Endothelial cell of umbilical vein (primary cell): ENCODE results near the gene SSTR5. TPM values are rescaled to one million over a fixed set of nuclear protein-coding genes. Genes with fewer than 3 reads are reported as not detected.

Source experiments
- BruUV-seq: library from RNA; stranded (reverse); fragments of 400-500 nt; replicated peaks from 2 replicates; lab custom pipeline; 2021; lab: Mats Ljungman, UMichigan
- CTCF ChIA-PET: fragments of 300-600, 350-600 bp; sonication (Branson Sonifier 250); formaldehyde crosslinking; loops from one replicate; lab custom pipeline; 2021; ENCODE audit warnings: antibody characterized with exemption, inconsistent platforms; lab: Charles Lee
- POLR2A ChIA-PET: fragments of 300-600, 350-600 bp; sonication (Branson Sonifier 250); formaldehyde crosslinking; loops from one replicate; lab custom pipeline; 2021; ENCODE audit warnings: antibody characterized with exemption, inconsistent platforms; lab: Charles Lee
- DNase-seq: peaks from one replicate; pipeline ENCODE4 v3.0.0-alpha.2; 2011; ENCODE audit warnings: low read depth, low spot score
- FAIRE-seq: peaks from 2 replicates; lab custom pipeline; 2011; peaks lifted over from hg19 to GRCh38; lab: Jason Lieb, UNC
- H2AFZ ChIP-seq: 2 replicates; pipeline ENCODE4 v1.6.0; 2012; ENCODE audit warnings: low read depth, low read length, control low read depth, inconsistent platforms
- H3K27ac ChIP-seq: 2 replicates; pipeline ENCODE4 v1.5.1; 2011; ENCODE audit warnings: low read depth, mild to moderate bottlenecking, control low read depth, low read length, moderate library complexity; ENCODE audit not compliant: insufficient read depth
- H3K27me3 ChIP-seq, 2 experiments: 2 replicates each; pipeline versions ENCODE4 v1.6.0 to v1.6.1; 2011; ENCODE audit warnings: low read length in 2 of 2, mixed read lengths in 1 of 2; ENCODE audit not compliant: control insufficient read depth in 2 of 2, insufficient read depth in 2 of 2
- H3K36me3 ChIP-seq, 2 experiments: 2 replicates in 1 of 2; 3 replicates in 1 of 2; pipeline ENCODE4 v1.5.1; 2011; ENCODE audit warnings: low read length in 2 of 2, mild to moderate bottlenecking in 1 of 2, moderate library complexity in 1 of 2; ENCODE audit not compliant: control insufficient read depth in 2 of 2, insufficient read depth in 2 of 2; ENCODE audit errors: extremely low read depth in 1 of 2
- H3K4me1 ChIP-seq: 3 replicates; pipeline ENCODE4 v1.5.1; 2011; ENCODE audit warnings: mild to moderate bottlenecking, low read length; ENCODE audit not compliant: control insufficient read depth, insufficient read depth; ENCODE audit errors: extremely low read depth
- H3K4me2 ChIP-seq: 2 replicates; pipeline ENCODE4 v1.6.1; 2011; ENCODE audit warnings: low read length, control low read depth, mixed read lengths; ENCODE audit not compliant: insufficient read depth
- H3K4me3 ChIP-seq, 3 experiments: fragments of 200-600 bp in 1 of 3; sonication (generic), shearing (Covaris generic) in 1 of 3; replicated peaks in 1 of 3; 2 replicates each; pipeline ENCODE4 v1.5.1; 2011 to 2016; ENCODE audit warnings: control low read depth in 3 of 3, low read length in 3 of 3, mild to moderate bottlenecking in 2 of 3, inconsistent platforms in 1 of 3, low read depth in 1 of 3, moderate library complexity in 1 of 3; ENCODE audit not compliant: insufficient read depth in 1 of 3
- H3K79me2 ChIP-seq: 2 replicates; pipeline ENCODE4 v1.6.0; 2012; ENCODE audit warnings: low read length, inconsistent platforms; ENCODE audit not compliant: control insufficient read depth, insufficient read depth
- H3K9ac ChIP-seq: replicated peaks from 2 replicates; pipeline ENCODE3; 2011; ENCODE audit warnings: low read length, control low read depth; ENCODE audit not compliant: insufficient read depth; ENCODE audit errors: extremely low read depth
- H3K9me1 ChIP-seq: replicated peaks from 3 replicates; pipeline ENCODE4 v1.6.0; 2011; ENCODE audit warnings: mild to moderate bottlenecking, low read length; ENCODE audit not compliant: control insufficient read depth, insufficient read depth; ENCODE audit errors: extremely low read depth
- H3K9me3 ChIP-seq: replicated peaks from 2 replicates; pipeline ENCODE4 v1.5.1; 2012; ENCODE audit warnings: low read length, inconsistent platforms; ENCODE audit not compliant: control insufficient read depth, insufficient read depth
- H4K20me1 ChIP-seq: replicated peaks from 2 replicates; pipeline ENCODE3; 2011; ENCODE audit warnings: mild to moderate bottlenecking, low read length; ENCODE audit not compliant: control insufficient read depth, insufficient read depth; ENCODE audit errors: extremely low read depth
- EZH2 ChIP-seq: IDR thresholded peaks from 2 replicates; pipeline ENCODE4 v1.6.1; 2012; ENCODE audit warnings: borderline replicate concordance, low read depth, mild to moderate bottlenecking, moderate library complexity, low read length, inconsistent platforms; ENCODE audit not compliant: severe bottlenecking
- FOS ChIP-seq: IDR thresholded peaks from 2 replicates; pipeline ENCODE4 v1.6.1; 2011; ENCODE audit warnings: mild to moderate bottlenecking, low read length, moderate library complexity, borderline replicate concordance; ENCODE audit not compliant: insufficient read depth
- GATA2 ChIP-seq: IDR thresholded peaks from 2 replicates; pipeline ENCODE4 v1.7.0; 2011; ENCODE audit warnings: low read depth, mild to moderate bottlenecking, moderate library complexity, mixed read lengths, low read length; ENCODE audit not compliant: insufficient read length, insufficient read depth
- JUN ChIP-seq: IDR thresholded peaks from 2 replicates; pipeline ENCODE4 v1.6.1; 2011; ENCODE audit warnings: borderline replicate concordance, low read depth; ENCODE audit not compliant: insufficient read length, insufficient read depth
- MYC ChIP-seq: IDR thresholded peaks from one replicate; pipeline ENCODE4 v1.6.1; 2011; ENCODE audit warnings: mild to moderate bottlenecking, low read depth, low read length
- POLR2A ChIP-seq: IDR thresholded peaks from 2 replicates; pipeline ENCODE4 v1.6.1; 2012; ENCODE audit warnings: low read depth, mild to moderate bottlenecking, control low read depth, low read length
- POLR2AphosphoS5 ChIP-seq: IDR thresholded peaks from 2 replicates; pipeline ENCODE4 v1.6.1; 2012; ENCODE audit warnings: low read depth, mild to moderate bottlenecking, control low read depth, low read length, moderate library complexity; ENCODE audit not compliant: insufficient read depth
- dilution Hi-C: fragments of 300-500 bp; cut with MboI; formaldehyde crosslinking; loops from one replicate; pipeline ENCODE4 v1.15.0; 2019; ENCODE audit warnings: low sequenced_read_pairs; ENCODE audit not compliant: extremely low pct_ligation_motif_present
- intact Hi-C: fragments of 100-400 bp; cut with micrococcal nuclease; formaldehyde crosslinking; loops from one replicate; pipeline ENCODE4 v1.10.0; 2022
- polyA plus RNA-seq, 4 experiments: library from polyadenylated mRNA; depleted of rRNA in 3 of 4; stranded (reverse) in 3 of 4; unstranded in 1 of 4; fragments of >200 nt; gene quantifications; 2 replicates each; pipeline versions ENCODE4 v1.2.1 to v1.2.3, GENCODE V29; 2011 to 2012; ENCODE audit warnings: missing spikeins in 1 of 4
- total RNA-seq: library from RNA; stranded (reverse); gene quantifications from 2 replicates; pipeline ENCODE4 v1.2.3, GENCODE V29; 2021
- TF ChIP-seq, protein P1 (sequence below): IDR thresholded peaks from 2 replicates; pipeline ENCODE4 v1.6.1; 2011; ENCODE audit not compliant: insufficient read depth, insufficient read length
- TF ChIP-seq, protein P2 (sequence below), 2 donors: IDR thresholded peaks; 1 replicate in 1 of 2; 2 replicates in 1 of 2; pipeline ENCODE4 v1.5.1; 2011; ENCODE audit warnings: low read length in 2 of 2, mild to moderate bottlenecking in 2 of 2, moderate library complexity in 2 of 2, control low read depth in 1 of 2, inconsistent platforms in 1 of 2, low read depth in 1 of 2; ENCODE audit not compliant: insufficient read depth in 1 of 2; ENCODE audit errors: extremely low read depth in 1 of 2

The SSTR5 gene
- total and polyA plus RNA-seq, 2 donors (not counting 3 experiments of a cell fraction or from before 2014, with no cell fraction given), result 0.24 to 0.52 TPM

DNA sequence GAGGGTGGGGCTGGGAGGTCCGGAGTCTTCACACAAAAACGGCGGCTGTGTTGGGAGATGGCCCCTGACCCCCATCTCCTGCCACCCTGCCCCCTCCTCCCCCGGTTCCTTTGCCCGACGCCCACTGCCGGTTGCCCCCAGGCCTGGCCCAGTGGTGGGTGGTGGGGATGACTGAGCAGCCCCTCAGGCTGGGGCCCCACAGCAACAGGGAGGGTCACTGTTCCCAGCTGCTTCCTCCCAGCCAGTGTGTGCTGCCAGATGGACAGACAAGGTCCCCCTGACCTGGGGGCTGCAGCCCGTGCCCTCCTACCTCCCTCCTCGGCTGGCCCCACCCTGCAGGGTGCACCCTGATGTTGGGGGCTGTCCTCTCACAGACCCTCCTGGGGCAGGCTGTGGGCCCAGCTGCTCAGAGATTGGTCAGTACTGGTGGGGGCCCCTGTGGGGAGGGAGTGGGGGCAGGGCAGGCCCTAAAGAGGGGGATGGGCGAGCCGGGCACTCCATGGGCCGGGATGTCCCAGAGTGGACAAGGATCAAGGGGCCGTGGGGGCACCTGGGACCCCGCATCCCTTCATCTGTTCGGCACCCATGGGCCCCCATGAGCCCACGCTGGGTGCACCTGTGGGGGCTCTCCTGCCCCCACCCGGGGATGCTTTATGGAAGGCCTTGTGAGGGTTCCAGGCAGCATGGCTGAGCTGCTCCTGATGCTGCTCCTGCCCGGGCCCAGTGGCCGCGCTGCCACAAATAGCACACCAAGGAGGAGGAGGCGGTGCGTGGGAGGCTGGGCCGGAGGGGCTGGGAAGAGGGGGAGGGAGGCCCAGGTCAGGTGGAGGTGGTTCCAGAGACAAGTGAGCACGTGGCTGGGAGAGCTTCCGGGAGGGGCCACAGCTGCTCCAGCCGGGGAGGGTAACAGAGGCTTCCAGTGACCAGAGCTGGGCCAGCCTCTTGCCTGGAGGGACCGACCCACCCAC, 18.4 kb downstream of the SSTR5 start:
- FAIRE-seq (no peak), DNase-seq (no peak)
- Histone ChIP-seq H2AFZ (no peak overlapping the region), H4K20me1 (no peaks in the 10 kb centered on the region), H3K36me3 (no peaks in the 10 kb centered on the region), H3K4me3 (no peak overlapping the region), H3K9ac (no peak overlapping the region), H3K79me2 (no peaks in the 10 kb centered on the region), H3K27me3 (no peaks in the 10 kb centered on the region), H3K4me1 (peaks cover 14% of the 10 kb centered on the region), H3K9me3 (no peaks in the 10 kb centered on the region), H3K9me1 (no peaks in the 10 kb centered on the region), H3K4me2 (no peak overlapping the region), H3K27ac (no peak overlapping the region)
- intact Hi-C loops, result no loop called here
- CTCF ChIA-PET, result interaction anchor here (1.8 kb wide), 1 partner anchor 34 kb away, joined by 7 read pairs; no protein-coding TSS in a partner anchor
- no peak for TF ChIP-seq POLR2A
- TF ChIP-seq POLR2AphosphoS5, result no peak
- BruUV-seq, result no TSS peak
- dilution Hi-C loops, result no loop called here
- POLR2A ChIA-PET, result no interaction called here

DNA sequence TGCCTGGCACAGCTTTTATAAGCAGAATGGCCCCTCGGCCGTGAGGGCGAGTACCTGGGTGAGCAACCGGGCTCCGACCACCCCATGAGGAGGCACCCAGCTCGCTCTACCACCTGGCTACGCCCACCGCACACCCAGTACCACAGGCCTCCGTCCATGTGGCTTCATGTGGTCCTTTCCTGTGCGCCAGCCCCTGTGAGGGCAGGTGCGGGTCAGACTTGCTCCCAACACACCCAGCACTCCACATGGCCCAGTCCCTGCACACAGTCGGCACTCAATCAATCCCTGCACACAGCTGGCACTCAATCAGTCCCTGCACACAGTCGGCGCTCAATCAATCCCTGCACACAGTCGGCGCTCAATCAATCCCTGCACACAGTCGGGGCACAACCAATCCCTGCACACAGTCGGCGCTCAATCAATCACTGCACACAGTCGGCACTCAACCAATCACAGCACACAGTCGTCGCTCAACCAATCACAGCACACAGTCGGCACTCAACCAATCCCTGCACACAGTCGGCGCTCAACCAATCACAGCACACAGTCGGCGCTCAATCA, 19.5 kb downstream of the SSTR5 start:
- H3K4me1 ChIP-seq, result peaks cover 14% of the 10 kb centered on the region
- no TSS peak for BruUV-seq
- no peak for TF ChIP-seq POLR2AphosphoS5
- no peak for TF ChIP-seq MYC
- no peak for TF ChIP-seq JUN
- TF ChIP-seq, protein P1, sequence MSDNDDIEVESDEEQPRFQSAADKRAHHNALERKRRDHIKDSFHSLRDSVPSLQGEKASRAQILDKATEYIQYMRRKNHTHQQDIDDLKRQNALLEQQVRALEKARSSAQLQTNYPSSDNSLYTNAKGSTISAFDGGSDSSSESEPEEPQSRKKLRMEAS, result no peak
- no peak for TF ChIP-seq GATA2
- TF ChIP-seq FOS, result no peak
- no peak for TF ChIP-seq EZH2
- TF ChIP-seq, protein P2, sequence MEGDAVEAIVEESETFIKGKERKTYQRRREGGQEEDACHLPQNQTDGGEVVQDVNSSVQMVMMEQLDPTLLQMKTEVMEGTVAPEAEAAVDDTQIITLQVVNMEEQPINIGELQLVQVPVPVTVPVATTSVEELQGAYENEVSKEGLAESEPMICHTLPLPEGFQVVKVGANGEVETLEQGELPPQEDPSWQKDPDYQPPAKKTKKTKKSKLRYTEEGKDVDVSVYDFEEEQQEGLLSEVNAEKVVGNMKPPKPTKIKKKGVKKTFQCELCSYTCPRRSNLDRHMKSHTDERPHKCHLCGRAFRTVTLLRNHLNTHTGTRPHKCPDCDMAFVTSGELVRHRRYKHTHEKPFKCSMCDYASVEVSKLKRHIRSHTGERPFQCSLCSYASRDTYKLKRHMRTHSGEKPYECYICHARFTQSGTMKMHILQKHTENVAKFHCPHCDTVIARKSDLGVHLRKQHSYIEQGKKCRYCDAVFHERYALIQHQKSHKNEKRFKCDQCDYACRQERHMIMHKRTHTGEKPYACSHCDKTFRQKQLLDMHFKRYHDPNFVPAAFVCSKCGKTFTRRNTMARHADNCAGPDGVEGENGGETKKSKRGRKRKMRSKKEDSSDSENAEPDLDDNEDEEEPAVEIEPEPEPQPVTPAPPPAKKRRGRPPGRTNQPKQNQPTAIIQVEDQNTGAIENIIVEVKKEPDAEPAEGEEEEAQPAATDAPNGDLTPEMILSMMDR (IDR thresholded peaks at IDR 0.05; ENCODE audit: extremely low read depth in 1 of 2, insufficient read depth in 1 of 2, low read depth in 1 of 2, low read length in 2 of 2), result no peak
- no peak for TF ChIP-seq POLR2A
- DNase-seq (no peak), FAIRE-seq (no peak)
- no peaks in the 10 kb centered on the region for H3K27me3 ChIP-seq
- POLR2A ChIA-PET, result no interaction called here
- CTCF ChIA-PET, result interaction anchor here (1.8 kb wide), 1 partner anchor 35 kb away, joined by 7 read pairs; no protein-coding TSS in a partner anchor
- no peaks in the 10 kb centered on the region for H3K79me2 ChIP-seq
- H2AFZ ChIP-seq, result no peak overlapping the region
- H3K4me3 ChIP-seq, result no peak overlapping the region
- dilution Hi-C loops (no loop called here), intact Hi-C loops (no loop called here)
- no peaks in the 10 kb centered on the region for H3K9me1 ChIP-seq
- H3K9me3 ChIP-seq, result no peaks in the 10 kb centered on the region
- H3K9ac ChIP-seq, result no peak overlapping the region
- no peaks in the 10 kb centered on the region for H3K36me3 ChIP-seq
- H4K20me1 ChIP-seq, result no peaks in the 10 kb centered on the region
- H3K27ac ChIP-seq, result no peak overlapping the region
- H3K4me2 ChIP-seq, result no peak overlapping the region
